PC-3 (cell line): Measurements from ENCODE around the gene SLC13A4. TPM values are rescaled to one million over a fixed set of nuclear protein-coding genes. Genes with fewer than 3 reads are reported as not detected.

Source experiments
- ATAC-seq: fragments of 200-7000 bp; cut with Tn5 transposase; 2 replicates; pipeline ENCODE4 v1.9.1; 2020; ENCODE audit warnings: mild to moderate bottlenecking, moderate library complexity
- BruUV-seq: library from RNA; stranded (reverse); fragments of 400-500 nt; replicated peaks from 2 replicates; lab custom pipeline; 2021; lab: Mats Ljungman, UMichigan
- CTCF ChIA-PET: fragments of 300-600 bp; sonication (Branson Sonifier 250); formaldehyde crosslinking; loops from one replicate; lab custom pipeline; 2022; ENCODE audit warnings: antibody characterized with exemption; lab: Charles Lee
- POLR2A ChIA-PET: fragments of 300-600 bp; sonication (Branson Sonifier 250); formaldehyde crosslinking; loops from one replicate; lab custom pipeline; 2022; ENCODE audit warnings: antibody characterized with exemption; ENCODE audit not compliant: unreplicated experiment; lab: Charles Lee
- DNase-seq: peaks from one replicate; pipeline ENCODE4 v3.0.0-alpha.2; 2015
- H2AFZ ChIP-seq: fragments of 300-600 bp; sonication (generic); 2 replicates; pipeline ENCODE4 v1.6.0; 2016; ENCODE audit warnings: antibody characterized with exemption, low read length
- H3F3A ChIP-seq: fragments of 300-600 bp; sonication (generic); one replicate; pipeline ENCODE4 v1.6.0; 2017; ENCODE audit warnings: antibody characterized with exemption, low read length, control low read depth, mild to moderate bottlenecking; ENCODE audit not compliant: unreplicated experiment
- H3K27ac ChIP-seq: fragments of 300-600 bp; sonication (generic); 2 replicates; pipeline ENCODE4 v1.5.1; 2016; ENCODE audit warnings: mild to moderate bottlenecking, low read length
- H3K27me3 ChIP-seq: fragments of 300-600 bp; sonication (generic); 2 replicates; pipeline ENCODE4 v1.6.1; 2016; ENCODE audit warnings: low read length, mixed read lengths
- H3K36me3 ChIP-seq: fragments of 300-600 bp; sonication (generic); 2 replicates; pipeline ENCODE4 v1.6.1; 2016; ENCODE audit warnings: low read depth, mixed run types, low read length, mixed read lengths
- H3K4me1 ChIP-seq: fragments of 300-600 bp; sonication (generic); 2 replicates; pipeline ENCODE4 v1.5.1; 2016; ENCODE audit warnings: low read length; ENCODE audit not compliant: insufficient read depth
- H3K4me2 ChIP-seq: fragments of 300-600 bp; sonication (generic); 2 replicates; pipeline ENCODE4 v1.6.0; 2016; ENCODE audit warnings: low read length
- H3K4me3 ChIP-seq: fragments of 300-600 bp; sonication (generic); 2 replicates; pipeline ENCODE4 v1.5.1; 2016; ENCODE audit warnings: mild to moderate bottlenecking, low read length, mixed read lengths
- H3K79me2 ChIP-seq: fragments of 300-600 bp; sonication (generic); 2 replicates; pipeline ENCODE4 v1.6.1; 2017; ENCODE audit warnings: low read length, mixed read lengths
- H3K9ac ChIP-seq: fragments of 300-600 bp; sonication (generic); 2 replicates; pipeline ENCODE4 v1.6.0; 2016; ENCODE audit warnings: mild to moderate bottlenecking, low read length
- H3K9me2 ChIP-seq: fragments of 300-600 bp; sonication (generic); replicated peaks from 2 replicates; pipeline ENCODE4 v1.6.1; 2016; ENCODE audit warnings: mixed run types, low read length, mixed read lengths
- H3K9me3 ChIP-seq: fragments of 300-600 bp; sonication (generic); 2 replicates; pipeline ENCODE4 v1.6.1; 2016; ENCODE audit warnings: low read length, mixed read lengths
- H4K20me1 ChIP-seq: fragments of 300-600 bp; sonication (generic); 2 replicates; pipeline ENCODE4 v1.6.1; 2016; ENCODE audit warnings: low read length, mixed read lengths
- CTCF ChIP-seq: fragments of 300-600 bp; sonication (generic); conservative IDR thresholded peaks from 2 replicates; pipeline ENCODE4 v1.5.1; 2017; ENCODE audit warnings: antibody characterized with exemption, low read depth, mild to moderate bottlenecking, low read length
- EZH2 ChIP-seq: fragments of 300-600 bp; sonication (generic); IDR thresholded peaks from one replicate; pipeline ENCODE4 v1.6.1; 2017; ENCODE audit warnings: antibody characterized with exemption, mild to moderate bottlenecking, low read length; ENCODE audit not compliant: unreplicated experiment
- EZH2phosphoT487 ChIP-seq: fragments of 300-600 bp; sonication (generic); IDR thresholded peaks from 2 replicates; pipeline ENCODE4 v1.6.1; 2018; ENCODE audit warnings: mild to moderate bottlenecking, antibody characterized with exemption, low read length, borderline replicate concordance
- intact Hi-C: fragments of 100-400 bp; cut with micrococcal nuclease; formaldehyde crosslinking; loops from 2 replicates; pipeline ENCODE4 v1.9.0; 2023
- total RNA-seq: library from RNA; depleted of rRNA; stranded (reverse); fragments of >200 nt; gene quantifications from 2 replicates; pipeline ENCODE4 v1.2.3, GENCODE V29; 2014

The SLC13A4 gene
- total RNA-seq, 1 experiment from 2014 or later: not detected

GRCh38 chr7:135709508-135709907 lies 18.5 kb downstream of the SLC13A4 start:
- no peak for DNase-seq
- H3K36me3 ChIP-seq: no peaks in the 10 kb centered on the region
- no peak overlapping the region for H3K9ac ChIP-seq
- H3K4me3 ChIP-seq: no peak overlapping the region
- no peaks in the 10 kb centered on the region for H3K79me2 ChIP-seq
- no peak overlapping the region for H3K4me2 ChIP-seq
- H3F3A ChIP-seq: peaks cover 3% of the 10 kb centered on the region
- no peaks in the 10 kb centered on the region for H3K9me2 ChIP-seq
- no peak for ATAC-seq
- no peaks in the 10 kb centered on the region for H4K20me1 ChIP-seq
- ChIA-PET POLR2A (no interaction called here), CTCF (no interaction called here)
- intact Hi-C loops: no loop called here
- no TSS peak for BruUV-seq
- peaks cover 27% of the 10 kb centered on the region for H3K4me1 ChIP-seq
- TF ChIP-seq EZH2: no peak
- TF ChIP-seq CTCF: no peak
- no peak for TF ChIP-seq EZH2phosphoT487
- no peaks in the 10 kb centered on the region for H3K27me3 ChIP-seq
- H2AFZ ChIP-seq: no peak overlapping the region
- no peaks in the 10 kb centered on the region for H3K9me3 ChIP-seq
- no peak overlapping the region for H3K27ac ChIP-seq

GRCh38 chr7:135708041-135708440 lies 19.9 kb downstream of the SLC13A4 start:
- CTCF ChIA-PET: no interaction called here
- no peaks in the 10 kb centered on the region for H3K9me2 ChIP-seq
- peak overlapping the region; percentile 72 for H3K4me2 ChIP-seq
- no peaks in the 10 kb centered on the region for H4K20me1 ChIP-seq
- H3K9ac ChIP-seq: 0 out of 2 replicates have a peak overlapping the region, but pooled peaks have one; percentile 48
- no peak overlapping the region for H2AFZ ChIP-seq
- peaks cover 19% of the 10 kb centered on the region for H3K4me1 ChIP-seq
- TF ChIP-seq EZH2 (no peak), CTCF (no peak), EZH2phosphoT487 (no peak)
- intact Hi-C loops: no loop called here
- POLR2A ChIA-PET: no interaction called here
- no TSS peak for BruUV-seq
- peaks cover 3% of the 10 kb centered on the region for H3F3A ChIP-seq
- no peaks in the 10 kb centered on the region for H3K27me3 ChIP-seq
- DNase-seq (no peak), ATAC-seq (no peak)
- no peaks in the 10 kb centered on the region for H3K79me2 ChIP-seq
- H3K9me3 ChIP-seq: no peaks in the 10 kb centered on the region
- no peaks in the 10 kb centered on the region for H3K36me3 ChIP-seq
- peak overlapping the region; percentile 44; the same call in 1 of the 2 replicates for H3K4me3 ChIP-seq
- H3K27ac ChIP-seq: peak overlapping the region; percentile 92

GRCh38 chr7:135707570-135707966 lies 20.4 kb downstream of the SLC13A4 start:
- DNase-seq (peak; percentile 71), ATAC-seq (peak; percentile 21)
- ChIA-PET CTCF (interaction anchor here (1.0 kb wide), 1 partner anchor 35 kb away, joined by 3 read pairs; no protein-coding TSS in a partner anchor), POLR2A (no interaction called here)
- Histone ChIP-seq H4K20me1 (no peaks in the 10 kb centered on the region), H3K9me2 (no peaks in the 10 kb centered on the region), H3K27ac (peak overlapping the region; percentile 92), H3K27me3 (no peaks in the 10 kb centered on the region), H3K4me2 (peak overlapping the region; percentile 72), H3K4me1 (peaks cover 19% of the 10 kb centered on the region), H3K79me2 (no peaks in the 10 kb centered on the region), H3K36me3 (no peaks in the 10 kb centered on the region), H3F3A (peaks cover 3% of the 10 kb centered on the region), H3K9ac (peak overlapping the region; percentile 48), H3K4me3 (peak overlapping the region; percentile 44; the same call in 1 of the 2 replicates), H2AFZ (peak overlapping the region; percentile 68), H3K9me3 (no peaks in the 10 kb centered on the region)
- intact Hi-C loops: no loop called here
- BruUV-seq: no TSS peak
- TF ChIP-seq EZH2phosphoT487 (no peak), CTCF (no peak), EZH2 (no peak)
